Measurements from ENCODE around the gene PTPRN2.
"Not testable (repeated sequence)": the region's sequence is repeated elsewhere in the genome, so short reads cannot be mapped to it uniquely, and the experiment has no call there.

The PTPRN2 gene

GRCh38 chr7:157996359-157997079, 591.1 kb downstream of the PTPRN2 start:
- no peak for DNase-seq

- no peak for DNase-seq
Measured at GRCh38 chr7:157995815-157996214, 591.8 kb downstream of the PTPRN2 start.

- DNase-seq = no peak
Measured at GRCh38 chr7:157994319-157994718, 593.3 kb downstream of the PTPRN2 start.

- no peak for DNase-seq
Measured at GRCh38 chr7:157993406-157994105, 594.1 kb downstream of the PTPRN2 start.

GRCh38 chr7:157992511-157993160, 595.0 kb downstream of the PTPRN2 start:
- no peak for DNase-seq

- DNase-seq = no peak
Measured at GRCh38 chr7:157991761-157992160, 595.9 kb downstream of the PTPRN2 start.

GRCh38 chr7:157991351-157991750, 596.3 kb downstream of the PTPRN2 start:
- DNase-seq = no peak

DNA sequence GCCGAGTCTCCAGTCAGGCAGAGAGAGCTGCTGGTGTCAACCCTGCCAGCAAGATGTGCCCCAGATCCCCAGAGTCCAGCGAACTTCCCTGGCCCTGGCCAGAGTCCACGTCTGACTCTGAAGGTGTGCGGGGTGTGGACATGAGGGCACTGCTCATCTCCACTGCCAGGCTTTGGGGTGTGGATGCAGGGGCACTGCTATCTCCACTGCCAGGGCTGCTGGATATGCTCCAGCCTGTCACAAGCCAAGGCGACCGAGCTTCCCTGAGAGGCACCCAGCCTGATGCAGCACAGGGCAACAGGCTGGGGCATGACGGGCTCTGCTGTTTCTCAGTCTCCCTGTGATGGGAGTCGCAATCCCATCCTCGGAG, 596.8 kb downstream of the PTPRN2 start:
- DNase-seq = no peak

GRCh38 chr7:157990226-157990880, 597.3 kb downstream of the PTPRN2 start:
- no peak for DNase-seq

DNA sequence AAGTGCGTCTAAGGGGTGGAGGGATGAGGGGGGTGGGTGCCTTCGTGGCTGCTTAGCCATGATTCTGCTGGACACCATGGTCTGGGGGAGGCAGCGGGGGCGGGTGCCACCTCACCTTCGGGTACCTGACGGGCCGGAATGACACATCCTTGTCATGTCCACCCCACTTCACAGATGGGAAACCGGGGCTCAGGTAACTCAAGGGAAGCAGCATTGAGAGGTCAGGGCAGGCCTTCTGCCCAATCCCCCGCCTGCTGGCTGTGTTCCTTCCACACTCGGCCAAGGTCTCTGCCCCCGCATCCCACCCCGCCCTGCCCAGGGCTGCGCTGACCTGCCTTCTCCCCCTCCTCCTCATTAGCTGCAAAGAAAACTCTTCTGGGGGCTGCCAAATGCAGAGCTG, 598.0 kb downstream of the PTPRN2 start:
- DNase-seq = no peak

GRCh38 chr7:157987906-157988305, 599.7 kb downstream of the PTPRN2 start:
- DNase-seq = no peak

GRCh38 chr7:157986051-157986450, 601.6 kb downstream of the PTPRN2 start:
- no peak for DNase-seq

GRCh38 chr7:157985636-157986035, 602.0 kb downstream of the PTPRN2 start:
- DNase-seq = no peak

DNA sequence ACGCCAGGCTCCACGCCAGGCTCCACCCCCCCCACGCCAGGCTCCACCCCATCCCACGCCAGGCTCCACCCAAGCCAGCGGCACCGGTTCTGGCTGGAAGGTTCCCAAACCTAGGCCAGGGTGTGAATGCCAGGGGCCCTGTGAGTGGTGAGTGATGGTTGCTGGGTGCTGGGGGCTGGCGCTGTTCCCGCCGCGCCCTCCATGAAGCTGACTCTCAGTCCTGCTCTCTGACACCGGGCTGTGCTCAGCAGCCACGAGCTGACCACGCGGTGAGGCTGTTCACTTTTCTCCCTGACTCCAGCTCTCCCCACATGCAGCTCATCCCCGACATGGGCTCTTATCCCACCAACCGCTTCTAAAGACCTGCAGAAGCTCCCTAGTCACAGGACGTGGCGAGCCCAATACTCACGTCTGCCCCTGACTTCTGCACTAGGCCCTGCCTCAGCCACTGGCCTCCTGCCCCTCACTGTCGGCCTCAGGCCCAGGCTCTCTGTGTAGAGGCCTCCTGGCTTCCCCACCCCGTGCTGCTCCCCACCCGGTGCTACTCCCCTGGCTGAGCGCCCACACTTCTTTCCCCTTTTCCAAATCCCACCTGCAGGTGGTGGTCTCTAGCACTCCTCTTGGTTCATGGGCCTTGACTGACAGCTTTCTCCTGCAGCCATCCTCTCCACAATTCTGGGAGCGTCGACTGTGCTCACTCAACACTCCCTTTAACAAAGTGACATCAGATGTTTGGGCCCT, 603.0 kb downstream of the PTPRN2 start:
- no peak for DNase-seq

- no peak for DNase-seq
Measured at GRCh38 chr7:157983502-157984422, 603.9 kb downstream of the PTPRN2 start.

DNA sequence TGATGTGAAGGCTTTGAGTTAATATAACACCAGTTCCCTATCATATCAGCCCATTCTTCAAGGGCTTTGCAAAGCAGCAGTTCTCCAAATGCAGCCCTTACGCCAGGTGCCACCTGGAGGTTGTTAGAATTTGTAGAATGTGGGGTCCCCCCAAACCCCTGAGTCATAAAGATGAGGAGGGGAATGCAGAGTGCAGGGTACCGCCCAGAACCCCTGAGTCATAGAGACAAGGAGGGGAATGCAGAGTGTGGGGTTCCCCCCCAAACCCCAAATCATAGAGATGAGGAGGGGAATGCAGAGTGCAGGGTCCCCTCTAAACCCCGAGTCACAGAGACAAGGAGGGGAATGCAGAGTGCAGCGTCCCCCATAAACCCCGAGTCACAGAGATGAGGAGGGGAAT, 605.8 kb downstream of the PTPRN2 start:
- no peak for DNase-seq

DNA sequence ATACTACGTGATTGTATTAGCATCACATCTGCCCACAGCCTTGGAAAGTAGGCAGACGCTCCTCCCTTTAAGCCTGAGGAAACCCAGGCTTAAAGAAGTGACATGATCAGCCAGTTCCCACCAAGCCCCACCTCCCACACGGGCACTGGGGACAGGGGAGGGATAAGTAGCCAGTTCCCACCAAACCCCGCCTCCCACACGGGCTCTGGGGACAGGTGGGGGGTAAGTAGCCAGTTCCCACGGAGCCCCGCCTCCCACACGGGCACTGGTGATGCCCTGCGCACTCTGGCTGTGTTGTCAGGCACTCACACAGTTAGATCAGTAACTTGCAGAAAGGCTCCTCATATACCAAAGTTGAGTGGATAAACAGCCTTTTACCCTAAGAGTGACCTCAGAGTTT, 606.8 kb downstream of the PTPRN2 start:
- DNase-seq = no peak

- not testable (repeated sequence) for DNase-seq
Measured at GRCh38 chr7:157980341-157980731, 607.3 kb downstream of the PTPRN2 start.

DNA sequence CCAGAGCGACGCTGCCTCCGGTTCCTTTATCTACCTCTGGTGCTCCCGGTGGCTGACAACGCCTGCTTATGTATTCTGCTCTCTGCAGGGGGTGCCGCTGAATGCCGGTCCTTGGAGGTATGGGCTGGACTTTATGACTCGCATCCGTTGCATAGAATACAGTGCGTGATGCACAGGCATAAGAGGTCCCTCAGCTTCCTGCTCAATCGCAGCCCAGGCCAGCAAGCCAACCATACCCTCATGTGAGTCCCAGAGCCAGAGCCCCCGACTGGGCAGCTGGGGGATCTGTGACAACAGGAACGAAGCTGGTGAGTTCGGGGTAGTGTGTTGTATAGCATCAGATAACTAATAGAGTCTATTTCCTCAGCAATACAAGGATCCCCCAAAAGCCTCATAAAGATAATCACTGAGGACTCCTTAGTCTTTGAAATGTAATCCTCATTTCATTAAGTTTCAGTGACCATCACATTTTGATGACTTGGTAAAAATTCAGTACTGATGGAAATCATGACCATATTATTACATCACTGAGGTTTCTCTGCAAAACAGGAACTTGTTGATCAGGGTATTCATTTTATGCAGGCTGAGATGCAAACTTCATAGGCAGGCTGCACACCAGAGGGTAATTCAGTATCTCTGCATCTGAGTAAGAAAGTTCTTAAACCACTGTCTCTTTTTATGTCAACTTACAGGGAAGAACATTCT, 607.8 kb downstream of the PTPRN2 start:
- no peak for DNase-seq

DNA sequence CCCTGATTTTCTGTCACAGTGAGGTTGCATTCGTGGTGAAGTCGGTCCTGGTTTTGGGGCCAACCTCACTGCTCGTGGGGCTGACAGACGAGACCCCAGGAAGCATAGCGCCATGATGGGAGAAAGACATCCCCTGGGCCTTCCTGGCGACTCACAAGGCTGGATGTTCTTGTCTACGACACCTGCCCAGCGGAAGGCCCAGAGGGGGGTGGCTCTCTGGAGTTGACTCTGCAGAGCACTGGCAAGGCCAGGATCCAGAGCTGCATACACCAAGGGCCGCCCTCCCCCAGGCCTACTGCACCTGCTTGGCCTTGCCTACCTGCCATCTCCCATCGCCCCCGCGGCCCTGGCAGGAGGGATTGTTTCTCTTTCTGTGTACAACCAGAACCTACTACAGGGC, 608.9 kb downstream of the PTPRN2 start:
- no peak for DNase-seq
